K562 (cell line): ENCODE results near the gene PDCD10. TPM values are rescaled to one million over a fixed set of nuclear protein-coding genes. Genes with fewer than 3 reads are reported as not detected.

Experiments
- ATAC-seq: fragments of 200-7000 bp; cut with Tn5 transposase; 3 replicates; pipeline ENCODE4 v1.9.1; 2020; ENCODE audit warnings: moderate library complexity
- BruUV-seq: library from RNA; stranded (reverse); fragments of 400-500 nt; replicated peaks from 2 replicates; lab custom pipeline; 2021; lab: Mats Ljungman, UMichigan
- CTCF ChIA-PET: fragments of 300-600 bp; formaldehyde crosslinking; extraction: SDS; loops from one replicate; lab custom pipeline; 2021; ENCODE audit warnings: low intra/inter-chr PET ratio; lab: Yijun Ruan, JAX
- POLR2A ChIA-PET: fragments of 300-600, 350-650 bp; sonication (Branson Sonifier 250); formaldehyde crosslinking; extraction: SDS; loops from one replicate; lab custom pipeline; 2021; ENCODE audit warnings: antibody characterized with exemption, inconsistent platforms; lab: Yijun Ruan, JAX
- DNase-seq, 4 experiments: peaks; one replicate each; pipeline versions ENCODE4 v3.0.0 to v3.0.0-alpha.2; 2011 to 2018; ENCODE audit warnings: low spot score in 3 of 4, mixed read lengths in 3 of 4; ENCODE audit errors: extremely low read depth in 1 of 4
- FAIRE-seq: peaks from 2 replicates; lab custom pipeline; 2011; peaks lifted over from hg19 to GRCh38; lab: Jason Lieb, UNC
- H2AFZ ChIP-seq: 2 replicates; pipeline ENCODE4 v1.6.0; 2011; ENCODE audit warnings: low read depth, low read length, control low read depth, inconsistent platforms
- H3K27ac ChIP-seq: fragments of 200-600 bp; 3 replicates; pipeline ENCODE4 v1.8.0; 2011; ENCODE audit warnings: low read depth, mild to moderate bottlenecking, control low read depth, inconsistent platforms, low read length, moderate library complexity, mixed read lengths; ENCODE audit errors: extremely low read depth
- H3K27me3 ChIP-seq, 2 experiments: fragments of 300-600 bp in 1 of 2; 2 replicates in 1 of 2; 3 replicates in 1 of 2; pipeline versions ENCODE4 v1.6.0 to v1.8.0; 2011; ENCODE audit warnings: inconsistent platforms in 2 of 2, low read length in 2 of 2, mild to moderate bottlenecking in 1 of 2, mixed read lengths in 1 of 2, moderate library complexity in 1 of 2; ENCODE audit not compliant: control insufficient read depth in 2 of 2, insufficient read depth in 2 of 2
- H3K36me3 ChIP-seq: fragments of 300-600 bp; 3 replicates; pipeline ENCODE4 v1.8.0; 2011; ENCODE audit warnings: mild to moderate bottlenecking, low read length, inconsistent platforms; ENCODE audit not compliant: control insufficient read depth, insufficient read depth
- H3K4me1 ChIP-seq, 2 experiments: fragments of 200-600 bp in 1 of 2; replicated peaks in 1 of 2; 2 replicates in 1 of 2; 3 replicates in 1 of 2; pipeline versions ENCODE4 v1.5.1 to v1.8.0; 2011; ENCODE audit warnings: inconsistent platforms in 2 of 2, low read length in 2 of 2, mild to moderate bottlenecking in 1 of 2, mixed read lengths in 1 of 2, moderate library complexity in 1 of 2; ENCODE audit not compliant: control insufficient read depth in 2 of 2, insufficient read depth in 2 of 2
- H3K4me2 ChIP-seq: 2 replicates; pipeline ENCODE4 v1.6.1; 2011; ENCODE audit warnings: low read length, control low read depth, inconsistent platforms, mixed read lengths; ENCODE audit not compliant: insufficient read depth
- H3K4me3 ChIP-seq: fragments of 200-600 bp; sonication (generic), shearing (Covaris generic); 2 replicates; pipeline ENCODE4 v1.5.1; 2016; ENCODE audit warnings: control low read depth, inconsistent platforms
- H3K79me2 ChIP-seq: fragments of 200-600 bp; 3 replicates; pipeline ENCODE4 v1.8.0; 2011; ENCODE audit warnings: low read length, inconsistent platforms; ENCODE audit not compliant: control insufficient read depth, insufficient read depth
- H3K9ac ChIP-seq, 2 experiments: 2 replicates each; pipeline versions ENCODE4 v1.6.0 to v1.6.1; 2011; ENCODE audit warnings: low read depth in 2 of 2, low read length in 2 of 2, control low read depth in 1 of 2, inconsistent platforms in 1 of 2, mild to moderate bottlenecking in 1 of 2, mixed read lengths in 1 of 2; ENCODE audit not compliant: insufficient read depth in 1 of 2
- H3K9me1 ChIP-seq: one replicate; pipeline ENCODE4 v1.6.0; 2011; ENCODE audit warnings: inconsistent platforms, mild to moderate bottlenecking, low read length, moderate library complexity; ENCODE audit not compliant: control insufficient read depth, insufficient read depth
- H3K9me3 ChIP-seq: replicated peaks from 2 replicates; pipeline ENCODE4 v1.5.1; 2011; ENCODE audit warnings: low read depth, low read length, inconsistent platforms; ENCODE audit not compliant: control insufficient read depth, insufficient read depth
- H4K20me1 ChIP-seq: replicated peaks from 2 replicates; pipeline ENCODE4 v1.6.1; 2011; ENCODE audit warnings: low read length, inconsistent platforms, mixed read lengths; ENCODE audit not compliant: control insufficient read depth, insufficient read depth
- ATF6 ChIP-seq: sonication (generic); formaldehyde crosslinking; IDR thresholded peaks from 2 replicates; pipeline ENCODE4 v1.4.0; 2020; ENCODE audit warnings: mild to moderate bottlenecking, missing genetic modification reagents
- BACH1 ChIP-seq: fragments of 200-800 bp; sonication (Bioruptor generic); IDR thresholded peaks from 2 replicates; pipeline ENCODE4 v1.6.1; 2016; ENCODE audit warnings: missing genetic modification characterization, missing compliant biosample characterization
- CSDE1 ChIP-seq, 2 experiments: fragments of 450-650 bp; IDR thresholded peaks; 2 replicates each; pipeline ENCODE4 v1.6.1; 2016; ENCODE audit warnings: mild to moderate bottlenecking in 1 of 2
- DPF2 ChIP-seq: fragments of 450-650 bp; IDR thresholded peaks from 2 replicates; pipeline ENCODE4 v1.6.1; 2016
- GATAD2A ChIP-seq: fragments of 450-650 bp; IDR thresholded peaks from 2 replicates; pipeline ENCODE4 v1.6.1; 2017
- HOMEZ ChIP-seq: fragments of 250-450 bp; sonication (Bioruptor Pico); IDR thresholded peaks from 2 replicates; pipeline ENCODE4 v1.4.0; 2020; ENCODE audit warnings: mild to moderate bottlenecking, moderate library complexity
- KAT2B ChIP-seq: IDR thresholded peaks from one replicate; pipeline ENCODE4 v1.6.1; 2012; ENCODE audit warnings: low read depth, mild to moderate bottlenecking, control low read depth, inconsistent platforms, low read length, moderate library complexity
- LARP7 ChIP-seq: fragments of 450-650 bp; IDR thresholded peaks from 2 replicates; pipeline ENCODE4 v1.6.1; 2016
- NR4A1 ChIP-seq, 2 experiments: fragments of 250-450 bp in 1 of 2; fragments of 450-650 bp in 1 of 2; sonication (Bioruptor Pico) in 1 of 2; IDR thresholded peaks; 2 replicates each; pipeline versions ENCODE4 v1.4.0 to v1.6.1; 2016 to 2020; ENCODE audit warnings: mild to moderate bottlenecking in 2 of 2, missing compliant biosample characterization in 1 of 2, missing genetic modification characterization in 1 of 2, moderate library complexity in 1 of 2
- SIN3A ChIP-seq, 2 experiments: fragments of 150-350 bp in 1 of 2; IDR thresholded peaks; 2 replicates each; pipeline ENCODE4 v1.6.1; 2011 to 2016; ENCODE audit warnings: borderline replicate concordance in 2 of 2, low read depth in 2 of 2, low read length in 2 of 2, mild to moderate bottlenecking in 2 of 2, moderate library complexity in 2 of 2; ENCODE audit not compliant: control insufficient read depth in 1 of 2
- SIX5 ChIP-seq, 2 experiments: IDR thresholded peaks; 2 replicates each; pipeline ENCODE4 v1.6.1; 2011; ENCODE audit warnings: low read length in 2 of 2, borderline replicate concordance in 1 of 2, low read depth in 1 of 2, mild to moderate bottlenecking in 1 of 2, moderate library complexity in 1 of 2; ENCODE audit not compliant: insufficient read depth in 1 of 2
- TAL1 ChIP-seq: fragments of 450-650 bp; IDR thresholded peaks from 2 replicates; pipeline ENCODE4 v1.6.1; 2016; ENCODE audit warnings: mild to moderate bottlenecking
- THAP7 ChIP-seq: fragments of 250-450 bp; sonication (Bioruptor Pico); IDR thresholded peaks from 2 replicates; pipeline ENCODE4 v1.5.0; 2021
- TSHZ1 ChIP-seq: fragments of 250-450 bp; sonication (Bioruptor Pico); IDR thresholded peaks from 2 replicates; pipeline ENCODE4 v1.4.0; 2020; ENCODE audit warnings: mild to moderate bottlenecking, moderate library complexity
- ZNF133 ChIP-seq: fragments of 250-450 bp; sonication (Bioruptor Pico); IDR thresholded peaks from 2 replicates; pipeline ENCODE4 v1.4.0; 2020; ENCODE audit warnings: mild to moderate bottlenecking
- ZNF134 ChIP-seq: fragments of 250-450 bp; sonication (Bioruptor Pico); conservative IDR thresholded peaks from 2 replicates; pipeline ENCODE4 v1.4.0; 2020
- ZNF75A ChIP-seq: fragments of 450-650 bp; formaldehyde crosslinking; IDR thresholded peaks from 2 replicates; pipeline ENCODE4 v1.4.0; 2020; ENCODE audit warnings: mild to moderate bottlenecking
- WGBS: fragments of 100-300 bp; shearing (Covaris generic); methylation state at CpG from one replicate; pipeline ENCODE4 v1.1.6; 2016; ENCODE audit warnings: low coverage, mixed read lengths; ENCODE audit not compliant: insufficient coverage; ENCODE audit errors: missing lambda C conversion rate; 5-methylcytosine and 5-hydroxymethylcytosine counted together
- in situ Hi-C: fragments of 300-500 bp; cut with MboI; formaldehyde crosslinking; loops from 4 replicates; pipeline ENCODE4 v1.15.0; 2018; ENCODE audit warnings: inconsistent platforms, mixed read lengths
- intact Hi-C: fragments of 100-400 bp; cut with micrococcal nuclease; formaldehyde crosslinking; loops from 2 replicates; pipeline ENCODE4 v1.14.2; 2022
- polyA plus RNA-seq, 8 experiments: library from polyadenylated mRNA; depleted of rRNA in 4 of 8; stranded (reverse) in 5 of 8; unstranded in 3 of 8; fragments of >200 nt; fragmentation: Nextera tagmentation in 2 of 8; fragmentation: Illumina TruSeq in 1 of 8; extraction: Ambion mirVana in 2 of 8; extraction: Trizol in 1 of 8; gene quantifications; 2 replicates each; pipeline versions ENCODE4 v1.2.1 to v1.2.3, GENCODE V29; 2011 to 2014; ENCODE audit warnings: inconsistent platforms in 1 of 8, missing spikeins in 1 of 8
- total RNA-seq, 7 experiments: library from RNA; depleted of rRNA in 6 of 7; stranded (reverse); fragments of >200 nt in 6 of 7; fragmentation: Illumina TruSeq in 2 of 7; extraction: Trizol in 2 of 7; gene quantifications; 2 replicates each; pipeline versions ENCODE4 v1.2.1 to v1.2.3, GENCODE V29; 2011 to 2021; ENCODE audit warnings: low replicate concordance in 1 of 7

Gene PDCD10
- total and polyA plus RNA-seq, 9 of the 15 experiments (the other 6 are each of a cell fraction or from before 2014, with no cell fraction given) = 121 to 476 (median 232) TPM

- Histone ChIP-seq H3K9ac (no peak overlapping the region), H3K4me1 (no peaks in the 10 kb centered on the region), H3K36me3 (no peaks in the 10 kb centered on the region), H2AFZ (no peak overlapping the region), H3K4me2 (no peak overlapping the region), H3K9me1 (no peaks in the 10 kb centered on the region), H3K4me3 (no peak overlapping the region), H3K27me3 (no peaks in the 10 kb centered on the region), H3K79me2 (no peaks in the 10 kb centered on the region), H4K20me1 (no peaks in the 10 kb centered on the region), H3K9me3 (no peaks in the 10 kb centered on the region), H3K27ac (no peak overlapping the region)
- CTCF ChIA-PET = no interaction called here
- POLR2A ChIA-PET = no interaction called here
- 0% methylated on average over 1 of the region's 2 CpGs for WGBS
- in situ Hi-C loops (no loop called here), intact Hi-C loops (no loop called here)
- FAIRE-seq (no peak), DNase-seq (no peak), ATAC-seq (no peak)
- TF ChIP-seq TAL1 (no peak), KAT2B (no peak), BACH1 (tag) (no peak), ZNF134 (CRISPR knock-in tag) (no peak), DPF2 (no peak), TSHZ1 (CRISPR knock-in tag) (no peak), SIN3A (IDR thresholded peaks at IDR 0.05; ENCODE audit: borderline replicate concordance in 2 of 2, control insufficient read depth in 1 of 2, low read depth in 2 of 2, low read length in 2 of 2) (no peak), ATF6 (CRISPR knock-in tag) (no peak), GATAD2A (no peak), SIX5 (IDR thresholded peaks at IDR 0.05; ENCODE audit: borderline replicate concordance in 1 of 2, insufficient read depth in 1 of 2, low read depth in 1 of 2, low read length in 2 of 2) (no peak), ZNF75A (CRISPR knock-in tag) (no peak), HOMEZ (CRISPR knock-in tag) (no peak), LARP7 (no peak), NR4A1 (CRISPR knock-in tag; IDR thresholded peaks at IDR 0.05) (no peak), NR4A1 (tag; IDR thresholded peaks at IDR 0.05) (no peak), THAP7 (CRISPR knock-in tag) (no peak), ZNF133 (no peak), CSDE1 (IDR thresholded peaks at IDR 0.05) (no peak)
- no TSS peak for BruUV-seq
These were observed 27.6 kb upstream of the PDCD10 start for GRCh38 chr3:167762296-167762695.
